ENCODE data around the gene RIPOR2.
"Not testable (repeated sequence)": the region's sequence is repeated elsewhere in the genome, so short reads cannot be mapped to it uniquely, and the experiment has no call there.

RIPOR2 gene

GRCh38 chr6:24779416-24780016, 156.2 kb downstream of the RIPOR2 start:
- H3K27me3 ChIP-seq (ENCODE audit: control insufficient read depth in 1 of 2, insufficient read depth in 2 of 2, low read length in 2 of 2), result no peaks in the 10 kb centered on the region
- H3K4me3 ChIP-seq (ENCODE audit: low read depth in 1 of 2, low read length in 2 of 2), result no peak overlapping the region
- H3K27ac ChIP-seq (ENCODE audit: low read depth, low read length), result no peak overlapping the region
- no peaks in the 10 kb centered on the region for H3K4me1 ChIP-seq (ENCODE audit: insufficient read depth, low read length)
- H3K9me3 ChIP-seq (ENCODE audit: low read length), result no peaks in the 10 kb centered on the region
- H3K9ac ChIP-seq (ENCODE audit: low read length), result no peak overlapping the region
- peaks cover 4% of the 10 kb centered on the region for H3K36me3 ChIP-seq (ENCODE audit: insufficient read depth, low read length)

- no peaks in the 10 kb centered on the region for H3K4me1 ChIP-seq (ENCODE audit: insufficient read depth, low read length)
- H3K36me3 ChIP-seq (ENCODE audit: insufficient read depth, low read length), result peaks cover 4% of the 10 kb centered on the region
- H3K9me3 ChIP-seq (ENCODE audit: low read length), result no peaks in the 10 kb centered on the region
- H3K9ac ChIP-seq (ENCODE audit: low read length), result no peak overlapping the region
- H3K27me3 ChIP-seq (ENCODE audit: control insufficient read depth in 1 of 2, insufficient read depth in 2 of 2, low read length in 2 of 2), result no peaks in the 10 kb centered on the region
- no peak overlapping the region for H3K27ac ChIP-seq (ENCODE audit: low read depth, low read length)
- H3K4me3 ChIP-seq (ENCODE audit: low read depth in 1 of 2, low read length in 2 of 2), result no peak overlapping the region
Observed at GRCh38 chr6:24778878-24779277, 156.9 kb downstream of the RIPOR2 start.

GRCh38 chr6:24778121-24778520, 157.6 kb downstream of the RIPOR2 start:
- Histone ChIP-seq H3K4me3 (ENCODE audit: low read depth in 1 of 2, low read length in 2 of 2) (no peak overlapping the region), H3K27me3 (ENCODE audit: control insufficient read depth in 1 of 2, insufficient read depth in 2 of 2, low read length in 2 of 2) (no peaks in the 10 kb centered on the region), H3K4me1 (ENCODE audit: insufficient read depth, low read length) (no peaks in the 10 kb centered on the region), H3K9ac (ENCODE audit: low read length) (no peak overlapping the region), H3K27ac (ENCODE audit: low read depth, low read length) (no peak overlapping the region), H3K9me3 (ENCODE audit: low read length) (no peaks in the 10 kb centered on the region), H3K36me3 (ENCODE audit: insufficient read depth, low read length) (peaks cover 4% of the 10 kb centered on the region)

GRCh38 chr6:24777227-24777626, 158.5 kb downstream of the RIPOR2 start:
- Histone ChIP-seq H3K9ac (ENCODE audit: low read length) (no peak overlapping the region), H3K9me3 (ENCODE audit: low read length) (no peaks in the 10 kb centered on the region), H3K4me3 (ENCODE audit: low read depth in 1 of 2, low read length in 2 of 2) (no peak overlapping the region), H3K4me1 (ENCODE audit: insufficient read depth, low read length) (no peaks in the 10 kb centered on the region), H3K36me3 (ENCODE audit: insufficient read depth, low read length) (peaks cover 4% of the 10 kb centered on the region), H3K27me3 (ENCODE audit: control insufficient read depth in 1 of 2, insufficient read depth in 2 of 2, low read length in 2 of 2) (no peaks in the 10 kb centered on the region), H3K27ac (ENCODE audit: low read depth, low read length) (no peak overlapping the region)

GRCh38 chr6:24775520-24776058, 160.2 kb downstream of the RIPOR2 start:
- H3K9ac ChIP-seq (ENCODE audit: low read length), result peak overlapping the region; percentile 37
- H3K27ac ChIP-seq (ENCODE audit: low read depth, low read length), result peak overlapping the region; percentile 98
- H3K4me1 ChIP-seq (ENCODE audit: insufficient read depth, low read length), result no peaks in the 10 kb centered on the region
- no peaks in the 10 kb centered on the region for H3K9me3 ChIP-seq (ENCODE audit: low read length)
- H3K36me3 ChIP-seq (ENCODE audit: insufficient read depth, low read length), result peaks cover 2% of the 10 kb centered on the region
- H3K4me3 ChIP-seq (ENCODE audit: low read depth in 1 of 2, low read length in 2 of 2), result peak overlapping the region; percentile 95 to 97
- no peaks in the 10 kb centered on the region for H3K27me3 ChIP-seq (ENCODE audit: control insufficient read depth in 1 of 2, insufficient read depth in 2 of 2, low read length in 2 of 2)

GRCh38 chr6:24774696-24775519, 160.9 kb downstream of the RIPOR2 start, which contains the start of gene GMNN:
Gene GMNN, plus strand, starts transcription at chr6:24774937. Its CDS starts 2,310 bp downstream, at chr6:24777247.
- Histone ChIP-seq H3K27ac (ENCODE audit: low read depth, low read length) (peak within 1 kb of the TSS; percentile 98), H3K27me3 (ENCODE audit: control insufficient read depth in 1 of 2, insufficient read depth in 2 of 2, low read length in 2 of 2) (no peaks in the 10 kb centered on the region), H3K36me3 (ENCODE audit: insufficient read depth, low read length) (no peaks in the 10 kb centered on the region), H3K4me1 (ENCODE audit: insufficient read depth, low read length) (no peaks in the 10 kb centered on the region), H3K4me3 (ENCODE audit: low read depth in 1 of 2, low read length in 2 of 2) (peak within 1 kb of the TSS; percentile 95 to 97), H3K9ac (ENCODE audit: low read length) (peak within 1 kb of the TSS; percentile 37), H3K9me3 (ENCODE audit: low read length) (no peaks in the 10 kb centered on the region)

GRCh38 chr6:24768361-24768760, 167.4 kb downstream of the RIPOR2 start:
- no peak overlapping the region for H3K27ac ChIP-seq (ENCODE audit: low read depth, low read length)
- H3K9ac ChIP-seq (ENCODE audit: low read length), result no peak overlapping the region
- no peaks in the 10 kb centered on the region for H3K36me3 ChIP-seq (ENCODE audit: insufficient read depth, low read length)
- no peaks in the 10 kb centered on the region for H3K9me3 ChIP-seq (ENCODE audit: low read length)
- no peak overlapping the region for H3K4me3 ChIP-seq (ENCODE audit: low read depth in 1 of 2, low read length in 2 of 2)
- H3K4me1 ChIP-seq (ENCODE audit: insufficient read depth, low read length), result no peaks in the 10 kb centered on the region
- H3K27me3 ChIP-seq (ENCODE audit: control insufficient read depth in 1 of 2, insufficient read depth in 2 of 2, low read length in 2 of 2), result no peaks in the 10 kb centered on the region

GRCh38 chr6:24766680-24767462, 168.9 kb downstream of the RIPOR2 start:
- H3K4me3 ChIP-seq (ENCODE audit: low read depth in 1 of 2, low read length in 2 of 2), result no peak overlapping the region
- no peaks in the 10 kb centered on the region for H3K4me1 ChIP-seq (ENCODE audit: insufficient read depth, low read length)
- no peaks in the 10 kb centered on the region for H3K9me3 ChIP-seq (ENCODE audit: low read length)
- H3K36me3 ChIP-seq (ENCODE audit: insufficient read depth, low read length), result no peaks in the 10 kb centered on the region
- no peaks in the 10 kb centered on the region for H3K27me3 ChIP-seq (ENCODE audit: control insufficient read depth in 1 of 2, insufficient read depth in 2 of 2, low read length in 2 of 2)
- H3K9ac ChIP-seq (ENCODE audit: low read length), result no peak overlapping the region
- H3K27ac ChIP-seq (ENCODE audit: low read depth, low read length), result no peak overlapping the region

GRCh38 chr6:24765968-24766367, 169.8 kb downstream of the RIPOR2 start:
- not testable (repeated sequence) for H3K4me1 ChIP-seq (ENCODE audit: insufficient read depth, low read length); H3K27ac ChIP-seq (ENCODE audit: low read depth, low read length); H3K27me3 ChIP-seq (ENCODE audit: control insufficient read depth in 1 of 2, insufficient read depth in 2 of 2, low read length in 2 of 2); H3K9me3 ChIP-seq (ENCODE audit: low read length); H3K4me3 ChIP-seq (ENCODE audit: low read depth in 1 of 2, low read length in 2 of 2); H3K9ac ChIP-seq (ENCODE audit: low read length); H3K36me3 ChIP-seq (ENCODE audit: insufficient read depth, low read length)

- H3K9ac ChIP-seq (ENCODE audit: low read length); H3K36me3 ChIP-seq (ENCODE audit: insufficient read depth, low read length); H3K27ac ChIP-seq (ENCODE audit: low read depth, low read length); H3K27me3 ChIP-seq (ENCODE audit: control insufficient read depth in 1 of 2, insufficient read depth in 2 of 2, low read length in 2 of 2); H3K9me3 ChIP-seq (ENCODE audit: low read length); H3K4me3 ChIP-seq (ENCODE audit: low read depth in 1 of 2, low read length in 2 of 2); H3K4me1 ChIP-seq (ENCODE audit: insufficient read depth, low read length): not testable (repeated sequence)
Observed at GRCh38 chr6:24764833-24765828, 170.6 kb downstream of the RIPOR2 start.
